ENCODE measurements around the gene CENPO. TPM values are rescaled to one million over a fixed set of nuclear protein-coding genes. Genes with fewer than 3 reads are reported as not detected.
A peak's percentile ranks its signal among the peaks of the same experiment; 100 is the strongest.

Gene CENPO
- total RNA-seq, 1 donor from 2014 or later = 28.8 TPM

- H3K27ac Mint-ChIP-seq = no peak overlapping the region
- no peak for TF ChIP-seq CTCF (IDR thresholded peaks at IDR 0.05; ENCODE audit: unreplicated experiment)
- H3K4me1 Mint-ChIP-seq (ENCODE audit: low read depth) = peaks cover 13% of the 10 kb centered on the region
- no peak overlapping the region for H3K4me3 Mint-ChIP-seq (ENCODE audit: low read depth)
- DNase-seq (ENCODE audit: low spot score, unreplicated experiment) = no peak
- peaks cover 10% of the 10 kb centered on the region for H3K36me3 Mint-ChIP-seq (ENCODE audit: insufficient read depth)
- no peaks in the 10 kb centered on the region for H3K9me3 Mint-ChIP-seq (ENCODE audit: low read depth)
- H3K27me3 Mint-ChIP-seq = no peaks in the 10 kb centered on the region
These were observed 26.4 kb downstream of the CENPO start for GRCh38 chr2:24819442-24820174.

- DNase-seq (ENCODE audit: low spot score, unreplicated experiment) = no peak
- H3K27me3 Mint-ChIP-seq = no peaks in the 10 kb centered on the region
- H3K4me1 Mint-ChIP-seq (ENCODE audit: low read depth) = peaks cover 13% of the 10 kb centered on the region
- no peaks in the 10 kb centered on the region for H3K9me3 Mint-ChIP-seq (ENCODE audit: low read depth)
- peaks cover 10% of the 10 kb centered on the region for H3K36me3 Mint-ChIP-seq (ENCODE audit: insufficient read depth)
- H3K27ac Mint-ChIP-seq = no peak overlapping the region
- H3K4me3 Mint-ChIP-seq (ENCODE audit: low read depth) = no peak overlapping the region
- no peak for TF ChIP-seq CTCF (IDR thresholded peaks at IDR 0.05; ENCODE audit: unreplicated experiment)
These were observed 26.9 kb downstream of the CENPO start for GRCh38 chr2:24820175-24820513.

- peaks cover 11% of the 10 kb centered on the region for H3K4me1 Mint-ChIP-seq (ENCODE audit: low read depth)
- H3K27me3 Mint-ChIP-seq = no peaks in the 10 kb centered on the region
- no peaks in the 10 kb centered on the region for H3K9me3 Mint-ChIP-seq (ENCODE audit: low read depth)
- TF ChIP-seq CTCF (IDR thresholded peaks at IDR 0.05; ENCODE audit: unreplicated experiment) = no peak
- H3K36me3 Mint-ChIP-seq (ENCODE audit: insufficient read depth) = peaks cover 11% of the 10 kb centered on the region
- no peak overlapping the region for H3K4me3 Mint-ChIP-seq (ENCODE audit: low read depth)
- H3K27ac Mint-ChIP-seq = no peak overlapping the region
- no peak for DNase-seq (ENCODE audit: low spot score, unreplicated experiment)
These were observed 27.6 kb downstream of the CENPO start for GRCh38 chr2:24820598-24821432.

GRCh38 chr2:24821433-24821891 lies 28.2 kb downstream of the CENPO start:
- H3K36me3 Mint-ChIP-seq (ENCODE audit: insufficient read depth) = peaks cover 11% of the 10 kb centered on the region
- H3K4me1 Mint-ChIP-seq (ENCODE audit: low read depth) = peaks cover 6% of the 10 kb centered on the region
- H3K27ac Mint-ChIP-seq = peak overlapping the region; percentile 41
- no peak overlapping the region for H3K4me3 Mint-ChIP-seq (ENCODE audit: low read depth)
- no peaks in the 10 kb centered on the region for H3K27me3 Mint-ChIP-seq
- no peak for TF ChIP-seq CTCF (IDR thresholded peaks at IDR 0.05; ENCODE audit: unreplicated experiment)
- DNase-seq (ENCODE audit: low spot score, unreplicated experiment) = no peak
- H3K9me3 Mint-ChIP-seq (ENCODE audit: low read depth) = no peaks in the 10 kb centered on the region

- Mint-ChIP-seq H3K27ac (no peak overlapping the region), H3K27me3 (no peaks in the 10 kb centered on the region), H3K4me1 (ENCODE audit: low read depth) (no peaks in the 10 kb centered on the region), H3K9me3 (ENCODE audit: low read depth) (no peaks in the 10 kb centered on the region), H3K4me3 (ENCODE audit: low read depth) (no peak overlapping the region), H3K36me3 (ENCODE audit: insufficient read depth) (peaks cover 11% of the 10 kb centered on the region)
- no peak for TF ChIP-seq CTCF (IDR thresholded peaks at IDR 0.05; ENCODE audit: unreplicated experiment)
- DNase-seq (ENCODE audit: low spot score, unreplicated experiment) = no peak
These were observed 29.0 kb downstream of the CENPO start for GRCh38 chr2:24822049-24822706.

All from progenitor cell of endocrine pancreas (in vitro differentiated cells).